HG02852 (cell line): ENCODE results near the gene UBTF.
A peak's percentile ranks its signal among the peaks of the same experiment; 100 is the strongest.

Experiments
- ATAC-seq: cut with Tn5 transposase; IDR thresholded peaks from one replicate; pipeline ENCODE4 v1.9.1; 2021; ENCODE audit warnings: mild to moderate bottlenecking, moderate library complexity; ENCODE audit not compliant: unreplicated experiment

Gene UBTF

GRCh38 chr17:44197980-44198720, 21.3 kb downstream of the UBTF start:
- no peak for ATAC-seq

GRCh38 chr17:44197107-44197506, 22.4 kb downstream of the UBTF start:
- no peak for ATAC-seq

- no peak for ATAC-seq
Measured at GRCh38 chr17:44193326-44194084, 26.0 kb downstream of the UBTF start.

- no peak for ATAC-seq
Measured at GRCh38 chr17:44192750-44193149, 26.7 kb downstream of the UBTF start.

GRCh38 chr17:44191941-44192496, 27.5 kb downstream of the UBTF start:
- ATAC-seq = no peak

- no peak for ATAC-seq
Measured at GRCh38 chr17:44191369-44191768, 28.1 kb downstream of the UBTF start.

- ATAC-seq = no peak
Measured at GRCh38 chr17:44190481-44190880, 29.0 kb downstream of the UBTF start.

GRCh38 chr17:44188576-44189403, 30.7 kb downstream of the UBTF start:
- no peak for ATAC-seq

- peak; percentile 50 for ATAC-seq
Measured at GRCh38 chr17:44187131-44187899, 32.2 kb downstream of the UBTF start.

GRCh38 chr17:44186307-44187130, 33.0 kb downstream of the UBTF start, which contains the start of gene TMUB2:
Gene TMUB2 (plus strand): TSS chr17:44186972. CDS start chr17:44187709, 737 bp downstream.
- ATAC-seq = peak; percentile 85

- ATAC-seq = no peak
Measured at GRCh38 chr17:44184212-44184810, 35.2 kb downstream of the UBTF start.

- ATAC-seq = no peak
Measured at GRCh38 chr17:44183024-44183423, 36.5 kb downstream of the UBTF start.

- no peak for ATAC-seq
Measured at GRCh38 chr17:44178133-44178532, 41.3 kb downstream of the UBTF start.

- ATAC-seq = no peak
Measured at GRCh38 chr17:44177640-44178039, 41.8 kb downstream of the UBTF start.

- ATAC-seq = no peak
Measured at GRCh38 chr17:44176671-44177501, 42.6 kb downstream of the UBTF start.

- ATAC-seq = no peak
Measured at GRCh38 chr17:44176257-44176656, 43.2 kb downstream of the UBTF start.

GRCh38 chr17:44174427-44174826, 45.0 kb downstream of the UBTF start:
- ATAC-seq = no peak

- no peak for ATAC-seq
Measured at GRCh38 chr17:44171931-44172455, 47.5 kb downstream of the UBTF start.
